Cardiac septum (tissue), 1 donor: ENCODE data around the gene LMNB1. TPM values are rescaled to one million over a fixed set of nuclear protein-coding genes. Genes with fewer than 3 reads are reported as not detected.

ENCODE experiments used
- DNase-seq: peaks from one replicate; pipeline ENCODE4 v3.0.0-alpha.2; 2020; ENCODE audit warnings: low spot score
- intact Hi-C: fragments of 100-400 bp; cut with DNase I; formaldehyde crosslinking; loops from one replicate; pipeline ENCODE4 v1.14.0; 2022
- total RNA-seq: library from RNA; stranded (reverse); fragmentation: NEBNext Ultra II Directional; extraction: Animal tissue kit (Norgen Biotek cat#: 25700); gene quantifications from one replicate; pipeline ENCODE4 v1.2.1, GENCODE V29; 2021
- donor health status: DM: no; HTN: no; CAD: no.

Gene LMNB1
- total RNA-seq, 1 donor from 2014 or later: 3.0 TPM

GRCh38 chr5:126875303-126875785 is 98.4 kb downstream of the LMNB1 start:
- DNase-seq: no peak
- intact Hi-C loops: loop anchor here (10.0 kb wide), 1 partner anchor 49 kb away; no protein-coding TSS in a partner anchor

GRCh38 chr5:126877602-126878001 is 100.7 kb downstream of the LMNB1 start:
- DNase-seq: no peak
- intact Hi-C loops: loop anchor here (10.0 kb wide), 1 partner anchor 47 kb away; no protein-coding TSS in a partner anchor

- intact Hi-C loops: loop anchor here (10.0 kb wide), 1 partner anchor 47 kb away; no protein-coding TSS in a partner anchor
- no peak for DNase-seq
These were observed 101.1 kb downstream of the LMNB1 start for GRCh38 chr5:126878085-126878484.

- DNase-seq: no peak
- intact Hi-C loops: loop anchor here (10.0 kb wide), 1 partner anchor 46 kb away; no protein-coding TSS in a partner anchor
These were observed 101.7 kb downstream of the LMNB1 start for GRCh38 chr5:126878634-126879033.

- no peak for DNase-seq
These were observed 105.1 kb downstream of the LMNB1 start for GRCh38 chr5:126881821-126882600.

GRCh38 chr5:126883564-126884245 is 106.8 kb downstream of the LMNB1 start:
- intact Hi-C loops: no loop called here
- DNase-seq: no peak

More at GRCh38 chr5:126881821-126882600, 105.1 kb downstream of the LMNB1 start:
- intact Hi-C loops: no loop called here

- no peak for DNase-seq
- intact Hi-C loops: no loop called here
These were observed 107.4 kb downstream of the LMNB1 start for GRCh38 chr5:126884269-126884819.

Other genes with a start within 250 kb of the LMNB1 start
- 26.4 TPM for gene ALDH7A1, start 181.9 kb upstream of the LMNB1 start, total RNA-seq
- 30.1 TPM for gene PHAX, start 176.2 kb upstream of the LMNB1 start, total RNA-seq